Measurements from ENCODE around the gene TRA2B.

- TF ChIP-seq CTCF (IDR thresholded peaks at IDR 0.05) (no peak), POLR2A (IDR thresholded peaks at IDR 0.05) (no peak), POLR2AphosphoS5 (IDR thresholded peaks at IDR 0.05) (no peak)
Observed at GRCh38 chr3:185912929-185913901, 24.6 kb downstream of the TRA2B start.

Data from gastroesophageal sphincter (tissue), 3 donors.